Right lobe of liver (tissue), 6 donors: ENCODE data around the gene LPAR3. TPM values are rescaled to one million over a fixed set of nuclear protein-coding genes. Genes with fewer than 3 reads are reported as not detected.

ENCODE experiments used
- ATAC-seq, 4 donors: fragments of 200-7000 bp; cut with Tn5 transposase; one replicate each; pipeline ENCODE4 v1.9.1; 2020; ENCODE audit warnings: mild to moderate bottlenecking in 4 of 4, moderate library complexity in 4 of 4
- DNase-seq, 3 donors: peaks; one replicate each; pipeline ENCODE4 v3.0.0-alpha.2; 2020
- H3K27ac ChIP-seq, 3 donors: fragments of 200-600 bp; one replicate each; pipeline ENCODE4 v1.8.0; 2022
- H3K27me3 ChIP-seq, 2 donors: fragments of 200-600 bp; one replicate each; pipeline ENCODE4 v1.8.0; 2022
- H3K36me3 ChIP-seq, 4 donors: fragments of 200-600 bp; sonication (generic) in 1 of 4; one replicate each; pipeline versions ENCODE4 v1.5.1 to v1.8.0; 2017 to 2022; ENCODE audit warnings: control low read depth in 1 of 4
- H3K4me1 ChIP-seq, 4 donors: fragments of 200-600 bp; sonication (generic) in 1 of 4; one replicate each; pipeline versions ENCODE4 v1.5.1 to v1.8.0; 2017 to 2022; ENCODE audit warnings: control low read depth in 1 of 4
- H3K4me3 ChIP-seq, 3 donors: fragments of 200-600 bp; one replicate each; pipeline ENCODE4 v1.8.0; 2022
- H3K9me3 ChIP-seq, 4 donors: fragments of 200-600 bp; sonication (generic) in 1 of 4; one replicate each; pipeline versions ENCODE4 v1.5.1 to v1.8.0; 2017 to 2022; ENCODE audit warnings: control low read depth in 1 of 4
- POLR2A ChIP-seq: fragments of 450-650 bp; IDR thresholded peaks from one replicate; pipeline ENCODE4 v1.6.1; 2017; ENCODE audit warnings: antibody characterized with exemption, mild to moderate bottlenecking
- WGBS: methylation state at CpG from one replicate; pipeline ENCODE4 v1.1.6; 2018; ENCODE audit warnings: low coverage, low lambda C conversion rate; ENCODE audit not compliant: insufficient coverage; ENCODE audit errors: missing lambda C conversion rate; 5-methylcytosine and 5-hydroxymethylcytosine counted together
- intact Hi-C, 2 donors: fragments of 100-400 bp; cut with DNase I; formaldehyde crosslinking; loops; one replicate each; pipeline versions ENCODE4 v1.11.2 to v1.14.1; 2022
- total RNA-seq, 6 experiments: library from RNA; depleted of rRNA in 2 of 6; stranded (reverse); fragments of >200 nt in 2 of 6; fragmentation: NEBNext Ultra II Directional in 3 of 6; extraction: Animal tissue kit (Norgen Biotek cat#: 25700) in 3 of 6; gene quantifications; one replicate each; pipeline versions ENCODE4 v1.1.0 to v1.2.4, GENCODE V29; 2016 to 2023
- TF ChIP-seq, protein P1 (sequence below), 4 donors: fragments of 200-600 bp in 3 of 4; fragments of 450-650 bp in 1 of 4; IDR thresholded peaks; one replicate each; pipeline versions ENCODE4 v1.5.1 to v1.8.0; 2016 to 2022; ENCODE audit warnings: antibody characterized with exemption in 4 of 4, mild to moderate bottlenecking in 2 of 4
- donor health status: DM: no; HTN: yes; CAD: no.
- donor health status: DM: no; HTN: no; CAD: no.
- donor health status: DM: no; HTN: no; CAD: no.
- donor health status: DM: no; HTN: yes; CAD: no.
- donor health status: DM: no; HTN: yes; CAD: no.

Gene LPAR3
- total RNA-seq, 6 experiments from 2014 or later = 0.31 TPM; not detected in 5

DNA sequence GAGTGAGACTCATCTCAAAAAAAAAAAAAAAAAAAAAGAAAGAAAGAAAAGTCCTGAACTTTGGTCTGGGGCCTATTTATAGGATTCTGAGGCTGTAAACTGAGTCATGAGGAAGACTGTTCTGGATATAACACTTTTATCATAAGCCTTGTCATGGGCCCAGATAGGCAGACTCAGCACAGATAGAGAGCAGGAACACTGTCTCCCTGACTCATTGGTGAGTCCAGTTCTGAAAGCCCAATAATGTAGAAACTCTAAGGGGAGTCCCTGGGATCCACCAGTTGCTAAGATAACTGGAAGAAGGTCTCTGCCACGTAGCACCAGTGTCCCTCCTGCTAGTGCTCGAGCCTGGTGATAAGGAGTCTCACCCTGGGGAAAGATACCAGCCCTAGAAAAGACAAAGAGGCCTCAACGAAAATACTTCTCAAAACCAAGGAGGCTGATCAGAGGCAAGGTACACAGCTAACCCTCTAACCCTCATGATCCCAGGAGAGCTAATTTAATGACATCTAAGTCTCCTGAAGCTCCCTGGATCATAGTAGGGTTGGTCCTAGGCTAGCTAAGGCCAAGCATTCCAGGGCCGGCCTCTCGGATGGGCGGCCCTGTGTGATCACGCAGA lies 43.5 kb downstream of the LPAR3 start:
- DNase-seq (no peak), ATAC-seq (no peak)
- H3K27ac ChIP-seq = no peak overlapping the region
- H3K4me1 ChIP-seq = peaks cover 0 to 14% (median 5%) of the 10 kb centered on the region in 4 donors
- WGBS = 83% methylated on average over 2 of the region's 7 CpGs
- no peak overlapping the region for H3K4me3 ChIP-seq
- TF ChIP-seq, protein P1, sequence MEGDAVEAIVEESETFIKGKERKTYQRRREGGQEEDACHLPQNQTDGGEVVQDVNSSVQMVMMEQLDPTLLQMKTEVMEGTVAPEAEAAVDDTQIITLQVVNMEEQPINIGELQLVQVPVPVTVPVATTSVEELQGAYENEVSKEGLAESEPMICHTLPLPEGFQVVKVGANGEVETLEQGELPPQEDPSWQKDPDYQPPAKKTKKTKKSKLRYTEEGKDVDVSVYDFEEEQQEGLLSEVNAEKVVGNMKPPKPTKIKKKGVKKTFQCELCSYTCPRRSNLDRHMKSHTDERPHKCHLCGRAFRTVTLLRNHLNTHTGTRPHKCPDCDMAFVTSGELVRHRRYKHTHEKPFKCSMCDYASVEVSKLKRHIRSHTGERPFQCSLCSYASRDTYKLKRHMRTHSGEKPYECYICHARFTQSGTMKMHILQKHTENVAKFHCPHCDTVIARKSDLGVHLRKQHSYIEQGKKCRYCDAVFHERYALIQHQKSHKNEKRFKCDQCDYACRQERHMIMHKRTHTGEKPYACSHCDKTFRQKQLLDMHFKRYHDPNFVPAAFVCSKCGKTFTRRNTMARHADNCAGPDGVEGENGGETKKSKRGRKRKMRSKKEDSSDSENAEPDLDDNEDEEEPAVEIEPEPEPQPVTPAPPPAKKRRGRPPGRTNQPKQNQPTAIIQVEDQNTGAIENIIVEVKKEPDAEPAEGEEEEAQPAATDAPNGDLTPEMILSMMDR (IDR thresholded peaks at IDR 0.05) = no peak
- TF ChIP-seq POLR2A = no peak
- H3K27me3 ChIP-seq = no peaks in the 10 kb centered on the region
- H3K9me3 ChIP-seq = no peaks in the 10 kb centered on the region
- intact Hi-C loops = no loop called here
- no peaks in the 10 kb centered on the region for H3K36me3 ChIP-seq

GRCh38 chr1:84847253-84848250 lies 45.5 kb downstream of the LPAR3 start:
- Histone ChIP-seq H3K27ac (no peak overlapping the region), H3K4me1 (peaks cover 0 to 14% (median 5%) of the 10 kb centered on the region in 4 donors), H3K36me3 (no peaks in the 10 kb centered on the region), H3K4me3 (no peak overlapping the region), H3K27me3 (no peaks in the 10 kb centered on the region), H3K9me3 (no peaks in the 10 kb centered on the region)
- intact Hi-C loops = no loop called here
- peak; percentile 98 to 100 (median 98) for ATAC-seq
- 16% methylated on average over 4 of the region's 5 CpGs for WGBS
- TF ChIP-seq POLR2A = no peak
- TF ChIP-seq, protein P1 (IDR thresholded peaks at IDR 0.05) = no peak
- DNase-seq = peak; percentile 88 to 92 (median 91)

GRCh38 chr1:84846387-84846786 lies 46.6 kb downstream of the LPAR3 start:
- DNase-seq = no peak
- ATAC-seq = no peak
- Histone ChIP-seq H3K9me3 (no peaks in the 10 kb centered on the region), H3K4me1 (peaks cover 0 to 14% (median 5%) of the 10 kb centered on the region in 4 donors), H3K4me3 (no peak overlapping the region), H3K36me3 (no peaks in the 10 kb centered on the region), H3K27me3 (no peaks in the 10 kb centered on the region), H3K27ac (no peak overlapping the region)
- intact Hi-C loops = no loop called here
- TF ChIP-seq POLR2A = no peak
- TF ChIP-seq, protein P1 (IDR thresholded peaks at IDR 0.05) = no peak

GRCh38 chr1:84845357-84845756 lies 47.6 kb downstream of the LPAR3 start:
- Histone ChIP-seq H3K36me3 (no peaks in the 10 kb centered on the region), H3K27ac (no peak overlapping the region), H3K9me3 (no peaks in the 10 kb centered on the region), H3K27me3 (no peaks in the 10 kb centered on the region), H3K4me3 (no peak overlapping the region), H3K4me1 (peaks cover 0 to 14% (median 5%) of the 10 kb centered on the region in 4 donors)
- ATAC-seq (no peak), DNase-seq (no peak)
- intact Hi-C loops = no loop called here
- WGBS = 70% methylated on average over 2 of the region's 2 CpGs
- TF ChIP-seq, protein P1 (IDR thresholded peaks at IDR 0.05) = no peak
- TF ChIP-seq POLR2A = no peak
